PC-3 (cell line): ENCODE data around the gene RACK1. TPM values are rescaled to one million over a fixed set of nuclear protein-coding genes. Genes with fewer than 3 reads are reported as not detected.
"Not testable (repeated sequence)": the region's sequence is repeated elsewhere in the genome, so short reads cannot be mapped to it uniquely, and the experiment has no call there.

Experiments
- ATAC-seq: fragments of 200-7000 bp; cut with Tn5 transposase; 2 replicates; pipeline ENCODE4 v1.9.1; 2020; ENCODE audit warnings: mild to moderate bottlenecking, moderate library complexity
- Bru-seq: library from RNA; stranded (reverse); fragments of 400-500 nt; gene quantifications from one replicate; lab custom pipeline; 2021; lab: Mats Ljungman, UMichigan
- BruChase-seq, 2 experiments: library from RNA; stranded (reverse); fragments of 400-500 nt; gene quantifications; one replicate each; lab custom pipeline; 2021; lab: Mats Ljungman, UMichigan
- BruUV-seq: library from RNA; stranded (reverse); fragments of 400-500 nt; replicated peaks from 2 replicates; lab custom pipeline; 2021; lab: Mats Ljungman, UMichigan
- CTCF ChIA-PET: fragments of 300-600 bp; sonication (Branson Sonifier 250); formaldehyde crosslinking; loops from one replicate; lab custom pipeline; 2022; ENCODE audit warnings: antibody characterized with exemption; lab: Charles Lee
- POLR2A ChIA-PET: fragments of 300-600 bp; sonication (Branson Sonifier 250); formaldehyde crosslinking; loops from one replicate; lab custom pipeline; 2022; ENCODE audit warnings: antibody characterized with exemption; ENCODE audit not compliant: unreplicated experiment; lab: Charles Lee
- DNase-seq: peaks from one replicate; pipeline ENCODE4 v3.0.0-alpha.2; 2015
- H2AFZ ChIP-seq: fragments of 300-600 bp; sonication (generic); 2 replicates; pipeline ENCODE4 v1.6.0; 2016; ENCODE audit warnings: antibody characterized with exemption, low read length
- H3F3A ChIP-seq: fragments of 300-600 bp; sonication (generic); one replicate; pipeline ENCODE4 v1.6.0; 2017; ENCODE audit warnings: antibody characterized with exemption, low read length, control low read depth, mild to moderate bottlenecking; ENCODE audit not compliant: unreplicated experiment
- H3K27ac ChIP-seq: fragments of 300-600 bp; sonication (generic); 2 replicates; pipeline ENCODE4 v1.5.1; 2016; ENCODE audit warnings: mild to moderate bottlenecking, low read length
- H3K27me3 ChIP-seq: fragments of 300-600 bp; sonication (generic); 2 replicates; pipeline ENCODE4 v1.6.1; 2016; ENCODE audit warnings: low read length, mixed read lengths
- H3K36me3 ChIP-seq: fragments of 300-600 bp; sonication (generic); 2 replicates; pipeline ENCODE4 v1.6.1; 2016; ENCODE audit warnings: low read depth, mixed run types, low read length, mixed read lengths
- H3K4me1 ChIP-seq: fragments of 300-600 bp; sonication (generic); 2 replicates; pipeline ENCODE4 v1.5.1; 2016; ENCODE audit warnings: low read length; ENCODE audit not compliant: insufficient read depth
- H3K4me2 ChIP-seq: fragments of 300-600 bp; sonication (generic); 2 replicates; pipeline ENCODE4 v1.6.0; 2016; ENCODE audit warnings: low read length
- H3K4me3 ChIP-seq: fragments of 300-600 bp; sonication (generic); 2 replicates; pipeline ENCODE4 v1.5.1; 2016; ENCODE audit warnings: mild to moderate bottlenecking, low read length, mixed read lengths
- H3K79me2 ChIP-seq: fragments of 300-600 bp; sonication (generic); 2 replicates; pipeline ENCODE4 v1.6.1; 2017; ENCODE audit warnings: low read length, mixed read lengths
- H3K9ac ChIP-seq: fragments of 300-600 bp; sonication (generic); 2 replicates; pipeline ENCODE4 v1.6.0; 2016; ENCODE audit warnings: mild to moderate bottlenecking, low read length
- H3K9me2 ChIP-seq: fragments of 300-600 bp; sonication (generic); replicated peaks from 2 replicates; pipeline ENCODE4 v1.6.1; 2016; ENCODE audit warnings: mixed run types, low read length, mixed read lengths
- H3K9me3 ChIP-seq: fragments of 300-600 bp; sonication (generic); 2 replicates; pipeline ENCODE4 v1.6.1; 2016; ENCODE audit warnings: low read length, mixed read lengths
- H4K20me1 ChIP-seq: fragments of 300-600 bp; sonication (generic); 2 replicates; pipeline ENCODE4 v1.6.1; 2016; ENCODE audit warnings: low read length, mixed read lengths
- EZH2 ChIP-seq: fragments of 300-600 bp; sonication (generic); IDR thresholded peaks from one replicate; pipeline ENCODE4 v1.6.1; 2017; ENCODE audit warnings: antibody characterized with exemption, mild to moderate bottlenecking, low read length; ENCODE audit not compliant: unreplicated experiment
- EZH2phosphoT487 ChIP-seq: fragments of 300-600 bp; sonication (generic); IDR thresholded peaks from 2 replicates; pipeline ENCODE4 v1.6.1; 2018; ENCODE audit warnings: mild to moderate bottlenecking, antibody characterized with exemption, low read length, borderline replicate concordance
- intact Hi-C: fragments of 100-400 bp; cut with micrococcal nuclease; formaldehyde crosslinking; loops from 2 replicates; pipeline ENCODE4 v1.9.0; 2023
- long read RNA-seq: library from polyadenylated mRNA; unstranded; transcript quantifications from one replicate; pipeline ENCODE4 v2.0.0, GENCODE V29; 2021; ENCODE audit not compliant: unreplicated experiment
- total RNA-seq: library from RNA; depleted of rRNA; stranded (reverse); fragments of >200 nt; gene quantifications from 2 replicates; pipeline ENCODE4 v1.2.3, GENCODE V29; 2014; rRNA removed
- TF ChIP-seq, protein P1 (sequence below): fragments of 300-600 bp; sonication (generic); conservative IDR thresholded peaks from 2 replicates; pipeline ENCODE4 v1.5.1; 2017; ENCODE audit warnings: antibody characterized with exemption, low read depth, mild to moderate bottlenecking, low read length

RACK1 gene
- total RNA-seq: 2,587 and 3,047 TPM in 2 replicates
- Bru-seq, nascent RNA: percentile 99 among the genes with signal in this experiment
- BruChase-seq, experiment 1, labeled RNA remaining after a 6-hour chase: percentile 99 among the genes with signal in this experiment
- percentile 99 among the genes with signal in this experiment for BruChase-seq, experiment 2, labeled RNA remaining after a 2-hour chase
- long read RNA-seq, transcript RACK1-233 (3 exons, 791 nt): minor isoform, 24 of 1,727 reads
- long read RNA-seq, transcript RACK1-210 (8 exons, 1,098 nt): minor isoform, 23 of 1,727 reads
- long read RNA-seq, transcript RACK1-224 (8 exons, 1,150 nt): minor isoform, 37 of 1,727 reads
- long read RNA-seq, transcript RACK1-227 (8 exons, 1,403 nt): major isoform, 1,523 of 1,727 reads
- long read RNA-seq, partial matches to known transcripts: 59 of 1,727 reads
- long read RNA-seq, other reads (novel, unspliced or antisense): 49 of 1,727 reads

DNA sequence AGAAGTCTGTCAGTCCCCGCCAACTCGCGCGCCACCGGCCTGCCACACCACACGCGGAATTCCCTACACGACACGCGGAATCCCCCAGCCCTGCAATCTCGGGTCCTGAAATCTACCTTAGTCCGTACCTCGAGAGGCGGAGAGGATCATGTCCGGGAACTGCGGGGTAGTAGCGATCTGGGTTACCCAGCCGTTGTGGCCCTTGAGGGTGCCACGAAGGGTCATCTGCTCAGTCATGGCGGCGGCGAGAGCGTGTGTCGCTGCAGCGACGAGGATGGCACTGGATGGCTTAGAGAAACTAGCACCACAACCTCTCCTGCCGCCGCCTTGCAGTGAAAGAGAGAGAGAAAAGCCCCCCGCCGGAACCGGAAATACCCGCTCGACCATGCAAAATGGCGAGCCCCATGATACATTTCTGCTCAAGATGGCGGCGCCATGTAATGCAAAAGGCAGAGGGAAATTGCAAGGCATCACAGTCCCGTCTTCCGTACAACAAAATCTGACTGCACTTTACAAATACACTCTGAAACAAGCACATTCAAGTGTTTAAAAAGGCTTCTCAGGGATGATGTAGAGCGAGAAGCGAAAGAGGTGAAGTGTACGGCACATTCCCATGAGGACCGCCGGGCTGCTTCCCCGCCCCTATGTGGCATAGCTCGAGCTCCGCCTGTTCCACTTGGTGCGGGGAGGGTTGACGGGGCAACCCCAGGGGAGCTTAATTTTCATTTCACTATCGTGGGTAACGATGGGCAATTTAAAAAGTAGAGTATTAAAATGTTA lies at the start of gene RACK1:
Gene RACK1 (minus strand): TSS at position 343 of the 780 bp plus-strand sequence. CDS start 106 bp downstream, at position 237.
- peak; percentile 78 for DNase-seq
- no peaks in the 10 kb centered on the region for H3K27me3 ChIP-seq
- peaks cover 11% of the 10 kb centered on the region for H3F3A ChIP-seq
- ChIA-PET CTCF (interaction anchor here (0.6 kb wide), 1 partner anchor 18 kb away, joined by 11 read pairs; no protein-coding TSS in a partner anchor), POLR2A (interaction anchor here (0.6 to 0.7 kb wide), 4 partner anchors 12 to 56 kb away, joined by 3 to 6 read pairs (median 4); no protein-coding TSS in a partner anchor)
- H4K20me1 ChIP-seq: peaks cover 49% of the 10 kb centered on the region
- H2AFZ ChIP-seq: peak within 1 kb of the TSS; percentile 90
- H3K79me2 ChIP-seq: peaks cover 88% of the 10 kb centered on the region
- H3K9ac ChIP-seq: peak within 1 kb of the TSS; percentile 100
- H3K4me3 ChIP-seq: peak within 1 kb of the TSS; percentile 99
- H3K4me1 ChIP-seq: peaks cover 30% of the 10 kb centered on the region
- peak within 1 kb of the TSS; percentile 90 for H3K4me2 ChIP-seq
- no peaks in the 10 kb centered on the region for H3K9me3 ChIP-seq
- peak; percentile 48 for ATAC-seq
- no TSS peak for BruUV-seq
- no peaks in the 10 kb centered on the region for H3K9me2 ChIP-seq
- peaks cover 38% of the 10 kb centered on the region for H3K36me3 ChIP-seq
- peak within 1 kb of the TSS; percentile 86 for H3K27ac ChIP-seq
- TF ChIP-seq EZH2 (no peak), EZH2phosphoT487 (no peak)
- TF ChIP-seq, protein P1, sequence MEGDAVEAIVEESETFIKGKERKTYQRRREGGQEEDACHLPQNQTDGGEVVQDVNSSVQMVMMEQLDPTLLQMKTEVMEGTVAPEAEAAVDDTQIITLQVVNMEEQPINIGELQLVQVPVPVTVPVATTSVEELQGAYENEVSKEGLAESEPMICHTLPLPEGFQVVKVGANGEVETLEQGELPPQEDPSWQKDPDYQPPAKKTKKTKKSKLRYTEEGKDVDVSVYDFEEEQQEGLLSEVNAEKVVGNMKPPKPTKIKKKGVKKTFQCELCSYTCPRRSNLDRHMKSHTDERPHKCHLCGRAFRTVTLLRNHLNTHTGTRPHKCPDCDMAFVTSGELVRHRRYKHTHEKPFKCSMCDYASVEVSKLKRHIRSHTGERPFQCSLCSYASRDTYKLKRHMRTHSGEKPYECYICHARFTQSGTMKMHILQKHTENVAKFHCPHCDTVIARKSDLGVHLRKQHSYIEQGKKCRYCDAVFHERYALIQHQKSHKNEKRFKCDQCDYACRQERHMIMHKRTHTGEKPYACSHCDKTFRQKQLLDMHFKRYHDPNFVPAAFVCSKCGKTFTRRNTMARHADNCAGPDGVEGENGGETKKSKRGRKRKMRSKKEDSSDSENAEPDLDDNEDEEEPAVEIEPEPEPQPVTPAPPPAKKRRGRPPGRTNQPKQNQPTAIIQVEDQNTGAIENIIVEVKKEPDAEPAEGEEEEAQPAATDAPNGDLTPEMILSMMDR: no peak
- intact Hi-C loops: loop anchor here (2.0 kb wide), 1 partner anchor 21 kb away; the partner anchor contains the start of gene TRIM41

DNA sequence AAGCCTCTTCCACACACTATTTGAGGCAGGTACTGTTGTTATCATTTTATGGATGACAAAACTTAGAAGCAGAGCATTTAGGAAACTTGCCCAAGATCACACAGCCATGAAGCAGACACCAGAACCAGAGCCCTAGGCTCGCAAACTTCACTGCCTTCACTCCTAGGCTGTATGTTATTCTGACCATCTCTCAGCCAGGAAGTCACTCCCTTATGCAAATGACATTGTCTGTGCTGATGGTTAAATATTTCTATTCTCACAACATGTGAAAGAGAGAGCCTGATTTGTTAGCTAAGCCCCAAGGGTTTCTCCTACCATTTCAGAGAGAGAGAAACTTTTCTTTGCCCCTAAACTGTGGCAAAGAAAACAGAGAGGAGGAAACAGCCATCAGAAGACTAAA lies 43.6 kb upstream of the RACK1 start:
- intact Hi-C loops, H3K9me2 ChIP-seq, H3F3A ChIP-seq, H3K4me2 ChIP-seq, H3K9ac ChIP-seq, ATAC-seq, POLR2A ChIA-PET, H3K27me3 ChIP-seq, BruUV-seq, H4K20me1 ChIP-seq, H3K36me3 ChIP-seq, H3K4me1 ChIP-seq, DNase-seq, H2AFZ ChIP-seq, H3K9me3 ChIP-seq, H3K27ac ChIP-seq, H3K79me2 ChIP-seq, H3K4me3 ChIP-seq: not testable (repeated sequence)
- CTCF ChIA-PET: interaction anchor here (0.6 kb wide), 1 partner anchor 342 kb away, joined by 3 read pairs; no protein-coding TSS in a partner anchor

DNA sequence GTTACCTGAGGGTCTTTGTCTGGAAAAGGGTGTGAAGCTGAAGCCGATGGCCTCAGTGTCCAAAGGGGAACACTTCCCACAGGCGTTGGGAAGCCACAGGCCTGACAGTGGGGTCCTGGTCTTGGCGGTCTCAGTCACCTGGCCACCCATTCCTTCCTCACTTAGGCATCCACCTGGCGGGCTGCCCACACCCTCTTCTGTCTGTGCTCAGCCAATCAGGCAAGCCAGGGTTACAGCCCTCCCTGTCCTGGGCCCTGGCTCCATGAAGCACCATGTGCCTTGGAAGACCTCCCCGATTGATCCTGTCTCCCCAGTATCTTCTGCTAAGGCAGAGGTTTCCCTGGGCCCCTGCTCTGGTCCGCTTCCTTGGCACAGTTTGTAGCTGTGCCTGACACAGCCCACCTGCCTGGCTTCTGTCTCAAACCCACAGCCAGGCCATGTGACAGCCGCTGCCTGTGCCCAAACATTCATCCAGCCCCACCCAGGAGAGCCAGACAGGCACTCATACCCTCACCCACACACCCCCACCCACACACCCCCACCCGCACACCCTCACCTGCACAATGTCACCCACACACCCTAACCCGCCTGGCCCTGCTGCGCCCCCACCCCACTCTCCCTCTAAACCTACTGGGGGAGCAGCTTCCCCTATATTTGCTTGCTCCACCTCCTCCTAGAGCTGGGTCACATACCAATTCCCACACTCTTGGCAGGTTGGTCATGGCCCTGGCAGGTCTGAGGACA lies 42.4 kb upstream of the RACK1 start:
- BruUV-seq, H3K27me3 ChIP-seq, H3K36me3 ChIP-seq, H3K4me1 ChIP-seq, H3K9ac ChIP-seq, H3F3A ChIP-seq, H3K4me2 ChIP-seq, H3K4me3 ChIP-seq, H3K9me3 ChIP-seq, CTCF ChIA-PET, DNase-seq, ATAC-seq, H3K9me2 ChIP-seq, H3K79me2 ChIP-seq, intact Hi-C loops, H2AFZ ChIP-seq, H3K27ac ChIP-seq, H4K20me1 ChIP-seq, POLR2A ChIA-PET: not testable (repeated sequence)

- H3F3A ChIP-seq, BruUV-seq, H3K27ac ChIP-seq, H3K27me3 ChIP-seq, H3K36me3 ChIP-seq, CTCF ChIA-PET, H3K4me1 ChIP-seq, H3K79me2 ChIP-seq, H3K4me2 ChIP-seq, H3K9me3 ChIP-seq, H3K9ac ChIP-seq, H3K4me3 ChIP-seq, intact Hi-C loops, ATAC-seq, POLR2A ChIA-PET, DNase-seq, H4K20me1 ChIP-seq, H3K9me2 ChIP-seq, H2AFZ ChIP-seq: not testable (repeated sequence)
These were observed 40.4 kb upstream of the RACK1 start for GRCh38 chr5:181283841-181284755.
